Stimulated activated CD8-positive, alpha-beta memory T cell treated with anti-CD3 and anti-CD28 coated beads, Interleukin-15, amount 100 ng/mL, for 24 hours (primary cell): ENCODE results near the gene ACTR3.
"Not testable (repeated sequence)": the region's sequence is repeated elsewhere in the genome, so short reads cannot be mapped to it uniquely, and the experiment has no call there.

Experiments
- DNase-seq: peaks from one replicate; pipeline ENCODE4 v3.0.0-alpha.2; 2020; ENCODE audit warnings: low read depth

Gene ACTR3

DNA sequence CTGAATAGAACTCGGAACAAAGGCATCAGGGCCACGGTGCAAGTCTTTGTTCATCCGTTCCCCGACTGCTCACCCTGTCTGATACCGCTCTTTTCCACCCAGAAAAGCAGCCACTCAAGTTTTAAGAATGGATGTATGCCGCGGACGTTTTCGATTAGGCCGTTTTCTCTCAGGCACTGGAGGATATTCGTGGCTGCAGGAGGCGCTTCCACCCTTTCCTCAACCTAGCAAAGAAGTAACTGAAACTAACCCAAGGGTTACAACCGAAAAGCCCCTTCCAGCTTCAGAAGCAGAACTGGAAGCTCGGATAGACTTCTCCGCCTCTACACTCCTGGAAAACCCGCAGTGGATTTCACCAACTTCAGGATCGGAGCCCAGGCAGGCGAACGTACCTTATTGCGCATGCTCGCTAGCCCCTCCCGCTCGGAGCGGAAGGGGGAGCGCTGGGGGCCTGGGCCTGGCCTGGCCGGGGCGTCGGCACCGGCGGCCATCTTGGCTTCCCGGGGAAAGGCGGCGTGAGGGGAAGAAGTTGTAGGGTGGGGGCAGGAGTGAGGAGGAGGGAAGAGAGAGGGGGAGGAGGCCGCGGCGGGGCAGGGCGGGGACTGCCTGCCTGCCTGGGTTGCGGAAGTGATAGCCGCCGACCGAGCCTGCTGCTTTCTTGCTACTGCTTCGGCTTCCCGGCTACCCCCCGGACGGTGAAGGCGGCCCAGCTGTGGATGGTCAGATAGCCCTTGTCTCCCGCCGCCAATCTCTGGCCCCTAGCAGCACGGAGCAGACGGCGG is at the start of gene ACTR3:
Gene ACTR3 (plus strand): TSS at position 619 of the 782 bp plus-strand sequence. CDS start 191 bp downstream, outside the sequence.
- DNase-seq: peak; percentile 90

DNA sequence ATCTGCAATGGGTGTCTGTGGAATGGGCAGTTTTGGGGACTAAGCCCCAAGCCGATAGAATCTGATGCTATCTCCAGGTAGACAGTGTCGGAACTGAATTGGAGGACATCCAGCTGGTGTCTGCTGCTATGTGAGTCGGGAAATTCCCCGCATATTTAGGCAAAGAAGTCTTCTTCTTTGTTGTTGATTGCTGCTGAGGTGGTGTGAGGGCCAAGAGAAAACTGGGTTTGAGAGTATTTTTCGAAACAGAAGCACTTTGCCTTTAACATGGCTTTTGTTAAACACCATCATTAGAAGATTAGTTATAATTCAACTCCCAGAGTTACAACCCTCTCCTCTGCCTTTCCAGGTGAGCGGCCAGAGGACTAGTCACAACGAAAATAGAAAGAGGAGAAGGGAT is 49.4 kb upstream of the ACTR3 start:
- no peak for DNase-seq

DNA sequence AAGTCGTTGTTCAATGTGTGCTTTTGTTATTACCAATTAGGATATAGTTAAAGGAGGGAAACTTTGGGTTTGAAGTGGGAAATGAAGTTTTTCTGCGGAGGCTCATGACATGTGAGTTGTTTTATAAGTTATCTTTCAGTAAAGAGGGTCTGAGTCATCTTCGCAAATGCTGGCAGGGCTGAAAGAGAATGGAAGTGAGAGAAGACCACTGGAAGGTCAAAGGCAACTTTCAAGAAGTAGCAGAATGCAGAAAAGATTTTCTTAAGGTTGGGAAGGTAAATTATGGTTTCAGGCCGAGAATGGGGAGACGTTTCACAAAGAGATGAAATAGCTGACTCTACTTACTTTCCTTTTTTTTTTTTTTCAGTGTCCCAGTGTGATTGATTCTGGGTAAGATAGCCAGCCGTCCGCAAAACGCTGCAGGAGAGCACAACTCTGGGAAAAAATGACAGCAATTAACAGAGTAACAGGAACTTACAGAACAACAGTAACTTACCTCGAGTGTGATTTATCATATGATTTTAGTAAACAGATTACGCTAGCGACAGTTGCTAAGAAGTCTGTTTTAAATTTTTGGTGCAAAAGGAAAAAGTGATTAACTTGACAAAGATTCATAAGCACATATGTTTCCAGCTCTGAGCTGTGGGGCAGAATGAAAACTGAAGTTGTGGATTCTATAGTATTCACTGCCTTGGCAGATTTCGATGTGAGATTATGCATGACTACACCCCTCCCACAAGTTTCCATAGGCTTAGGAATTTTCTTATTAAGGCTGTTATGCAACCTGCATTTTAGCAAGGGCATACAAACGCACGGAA is 46.8 kb upstream of the ACTR3 start:
- no peak for DNase-seq

DNA sequence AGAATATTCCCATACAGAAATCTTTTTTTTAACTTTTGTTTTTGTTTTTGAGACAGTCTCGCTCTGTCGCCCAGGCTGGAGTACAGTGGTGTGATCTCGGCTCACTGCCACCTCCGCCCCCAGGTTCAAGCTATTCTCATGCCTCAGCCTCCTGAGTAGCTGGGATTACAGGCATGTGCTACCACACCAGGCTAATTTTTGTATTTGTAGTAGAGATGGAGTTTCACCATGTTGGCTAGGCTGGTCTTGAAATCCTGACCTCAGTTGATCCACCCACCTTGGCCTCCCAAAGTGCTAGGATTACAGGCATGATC is 46.2 kb upstream of the ACTR3 start:
- not testable (repeated sequence) for DNase-seq

DNA sequence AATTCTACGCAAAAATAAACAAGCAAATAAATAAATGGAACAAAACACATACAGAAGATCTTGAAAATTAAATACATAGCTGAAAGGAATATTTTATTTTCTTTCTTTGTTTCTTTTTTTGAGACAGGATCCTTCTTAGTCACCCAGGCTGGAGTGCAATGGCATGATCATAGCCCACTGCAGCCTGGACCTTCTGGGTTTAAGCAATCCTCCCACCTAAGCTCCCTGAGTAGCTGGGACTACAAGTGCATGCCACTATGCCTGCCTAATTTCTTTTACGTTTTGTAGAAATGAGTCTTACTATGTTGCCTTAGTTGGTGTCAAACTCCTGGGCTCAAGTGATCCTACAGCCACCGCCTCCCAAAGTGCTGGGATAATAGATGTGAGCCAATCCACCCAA is 44.6 kb upstream of the ACTR3 start:
- no peak for DNase-seq

DNA sequence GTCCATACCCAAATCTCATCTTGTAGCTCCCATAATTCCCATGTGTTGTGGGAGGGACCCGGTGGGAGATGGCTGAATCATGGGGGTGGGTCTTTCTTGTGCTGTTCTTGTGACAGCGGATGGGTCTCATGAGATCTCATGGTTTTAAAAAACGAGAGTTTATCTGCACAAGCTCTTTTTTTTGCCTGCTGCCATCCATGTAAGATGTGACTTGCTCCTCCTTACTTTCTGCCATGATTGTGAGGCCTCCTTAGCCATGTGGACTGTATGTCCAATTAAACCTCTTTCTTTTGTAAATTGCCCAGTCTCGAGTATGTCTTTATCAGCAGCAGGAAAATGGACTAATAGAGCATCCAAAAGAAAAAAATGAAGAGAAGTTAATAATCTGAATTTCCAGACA is 44.1 kb upstream of the ACTR3 start:
- DNase-seq: not testable (repeated sequence)

DNA sequence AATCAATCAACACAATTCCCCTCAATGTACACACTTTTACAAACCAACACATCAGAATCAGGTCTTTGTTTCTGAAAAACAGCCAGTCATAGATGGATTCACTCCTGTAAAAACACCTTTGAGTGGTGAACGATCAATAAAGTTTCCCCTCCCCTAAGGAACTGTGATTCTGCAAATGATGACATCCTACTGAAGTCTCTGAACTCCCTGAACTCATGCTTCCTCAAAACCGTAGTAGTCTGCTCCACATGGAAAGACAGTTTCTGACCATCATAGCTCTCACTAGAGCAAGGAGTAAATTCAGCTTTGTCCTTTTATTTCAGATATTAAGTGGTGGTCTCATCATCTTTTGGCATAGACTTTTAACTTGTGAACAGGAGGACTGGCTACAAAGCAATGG is 43.5 kb upstream of the ACTR3 start:
- DNase-seq: no peak

DNA sequence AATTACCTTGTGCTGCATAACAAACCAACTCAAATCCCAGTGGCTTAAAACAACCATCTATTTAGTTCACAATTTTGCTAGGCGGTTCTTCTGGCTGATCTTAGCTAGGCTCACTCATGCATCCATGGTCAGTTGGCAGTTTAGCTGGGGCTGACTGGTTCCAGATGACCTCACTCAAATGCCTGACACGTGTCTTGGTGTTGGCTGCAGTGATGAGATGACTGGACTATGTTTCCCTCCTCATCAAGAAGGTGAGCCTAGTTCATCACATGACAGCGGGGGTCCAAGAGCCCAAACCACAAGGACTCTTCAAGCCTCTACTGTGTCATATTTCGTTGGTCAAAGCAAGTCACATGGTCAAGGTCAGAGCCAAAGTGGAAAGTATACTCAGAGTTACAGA is 42.7 kb upstream of the ACTR3 start:
- no peak for DNase-seq

DNA sequence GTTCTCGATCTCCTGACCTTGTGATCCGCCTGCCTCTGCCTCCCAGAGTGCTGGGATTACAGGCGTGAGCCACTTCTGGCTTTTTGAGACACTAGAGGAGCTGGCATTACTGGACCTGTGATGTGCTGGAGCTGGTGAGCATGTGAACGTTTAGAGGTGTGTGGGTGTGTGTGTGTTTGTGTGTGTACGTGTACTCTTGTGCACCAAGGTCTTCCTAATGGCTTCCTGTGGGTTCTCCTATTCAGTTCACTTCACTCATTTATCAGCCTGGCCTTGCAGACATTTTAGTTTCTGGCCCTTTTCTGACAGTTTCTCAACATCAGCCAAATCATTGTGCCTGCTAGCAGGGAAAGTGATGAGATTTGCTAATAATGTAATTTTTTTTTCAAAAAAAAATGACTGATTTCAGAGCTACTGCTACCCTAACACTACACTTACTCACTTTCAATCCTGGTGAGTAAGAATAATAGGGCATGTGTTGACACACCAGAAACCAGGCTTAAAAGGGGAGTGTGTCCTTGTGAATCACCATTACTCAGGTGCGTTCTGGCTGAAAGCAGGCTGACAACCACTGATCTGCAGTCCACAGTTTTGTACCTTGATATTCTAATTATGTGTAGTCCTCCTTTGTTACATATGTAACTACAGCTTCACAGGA is 41.0 kb upstream of the ACTR3 start:
- DNase-seq: no peak

DNA sequence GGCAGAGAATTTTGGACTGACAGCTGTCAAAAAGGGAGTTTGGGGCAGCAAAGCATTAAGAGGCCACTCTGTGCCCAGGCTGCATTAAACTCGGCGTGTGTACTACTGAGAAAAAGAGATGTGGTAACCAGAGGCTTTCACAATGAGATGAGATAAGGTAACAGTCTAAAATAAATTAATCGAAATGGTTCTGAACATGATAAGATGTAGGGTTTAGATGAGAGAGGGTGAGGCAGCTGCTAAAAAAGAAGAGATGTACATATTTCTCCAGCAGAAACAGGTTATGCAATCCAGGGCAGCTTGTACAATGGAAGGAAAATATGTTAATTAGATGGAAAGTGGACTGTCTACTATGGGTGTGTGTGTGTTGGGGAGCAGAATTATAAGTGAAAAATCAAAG is 39.2 kb upstream of the ACTR3 start:
- no peak for DNase-seq

DNA sequence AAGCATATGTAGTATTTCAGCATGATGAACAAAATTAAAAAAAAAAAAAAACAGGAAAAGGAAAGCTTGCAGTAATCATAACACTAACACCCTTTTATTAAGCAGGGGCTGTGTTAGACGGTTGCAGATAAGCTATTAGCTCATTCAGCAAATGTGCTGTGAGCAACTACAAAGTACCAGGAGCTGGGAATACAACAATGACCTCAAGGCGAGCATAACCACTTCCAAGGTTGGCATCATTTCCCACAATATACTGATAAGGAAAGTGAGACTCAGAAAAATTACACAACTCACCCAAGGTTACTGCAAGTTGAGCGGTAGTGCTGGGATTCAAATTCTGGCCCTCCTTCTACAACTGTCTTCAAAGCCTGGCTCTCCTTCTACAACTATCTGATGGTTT is 38.2 kb upstream of the ACTR3 start:
- no peak for DNase-seq

DNA sequence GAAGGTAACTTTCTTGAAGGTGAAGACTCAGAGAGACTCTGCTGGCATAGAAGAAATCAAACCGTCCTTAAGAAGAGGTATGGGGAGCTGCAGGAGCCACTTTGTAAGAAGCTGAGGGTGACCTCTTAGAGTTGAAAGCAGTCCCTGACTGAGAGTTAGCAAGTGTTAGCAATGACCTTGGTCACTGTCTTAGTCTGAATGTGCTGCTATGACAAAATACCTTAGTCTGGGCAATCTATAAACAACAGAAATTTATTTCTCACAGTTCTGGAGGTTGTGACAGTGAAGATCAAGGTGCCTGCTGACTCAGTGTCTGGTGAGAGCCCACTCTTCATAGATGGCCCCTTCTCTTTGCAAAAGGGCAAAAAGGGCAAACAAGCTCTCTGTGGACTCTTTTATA is 35.7 kb upstream of the ACTR3 start:
- no peak for DNase-seq

DNA sequence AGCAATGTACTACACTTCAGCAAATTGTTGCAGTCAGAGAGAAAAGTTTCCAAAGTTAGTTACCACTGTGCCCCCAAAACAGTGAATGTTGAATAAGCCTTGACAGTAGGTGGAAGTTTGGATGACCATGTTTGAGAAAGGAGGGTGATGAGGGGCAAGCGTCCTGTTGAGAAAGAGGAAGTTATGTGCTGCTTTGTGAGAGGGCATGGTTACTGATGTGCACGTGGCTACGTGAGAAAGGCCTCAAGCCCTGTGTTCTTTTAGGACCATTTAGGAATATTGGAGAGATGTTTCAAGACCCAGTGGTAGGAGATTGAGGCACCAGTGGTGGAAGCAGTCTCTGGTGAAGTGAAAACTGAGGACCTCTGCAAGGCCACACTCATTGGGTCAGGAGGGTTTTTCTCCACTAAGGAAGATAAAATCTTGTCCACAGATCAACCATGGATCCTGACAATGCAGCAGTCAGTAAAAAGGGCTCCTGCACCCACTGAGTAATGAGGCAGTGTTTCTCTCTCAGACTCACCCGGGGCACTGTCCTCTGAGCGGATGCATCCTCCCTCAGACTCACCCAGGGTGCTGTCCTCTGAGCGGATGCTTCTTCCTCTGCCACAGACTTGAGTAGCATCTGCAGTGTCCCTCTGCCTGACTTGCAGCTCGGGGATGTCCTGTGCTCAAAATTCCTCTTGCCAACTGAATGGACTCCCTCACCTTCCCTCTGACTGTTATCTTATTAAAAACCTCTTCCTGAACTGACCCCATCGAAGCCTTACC is 34.7 kb upstream of the ACTR3 start:
- DNase-seq: no peak

DNA sequence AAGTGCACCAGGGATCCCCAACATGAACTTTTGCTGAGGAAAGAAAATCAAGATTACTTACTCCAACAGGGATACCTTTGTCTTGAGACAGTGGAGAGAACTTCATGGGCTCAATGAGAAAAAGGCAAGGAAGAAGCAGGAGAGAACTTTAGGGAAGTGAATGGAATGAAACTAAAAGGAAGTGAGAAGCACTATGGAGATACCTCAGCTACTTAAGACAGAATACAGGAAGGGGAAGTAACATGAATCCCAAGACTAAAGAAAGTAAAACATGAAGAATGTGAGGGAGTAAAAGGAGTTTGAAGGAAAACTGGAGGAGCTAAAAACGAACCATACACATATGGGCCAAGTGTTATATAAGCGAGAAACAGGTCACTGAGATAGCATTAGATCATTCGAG is 32.4 kb upstream of the ACTR3 start:
- DNase-seq: no peak

DNA sequence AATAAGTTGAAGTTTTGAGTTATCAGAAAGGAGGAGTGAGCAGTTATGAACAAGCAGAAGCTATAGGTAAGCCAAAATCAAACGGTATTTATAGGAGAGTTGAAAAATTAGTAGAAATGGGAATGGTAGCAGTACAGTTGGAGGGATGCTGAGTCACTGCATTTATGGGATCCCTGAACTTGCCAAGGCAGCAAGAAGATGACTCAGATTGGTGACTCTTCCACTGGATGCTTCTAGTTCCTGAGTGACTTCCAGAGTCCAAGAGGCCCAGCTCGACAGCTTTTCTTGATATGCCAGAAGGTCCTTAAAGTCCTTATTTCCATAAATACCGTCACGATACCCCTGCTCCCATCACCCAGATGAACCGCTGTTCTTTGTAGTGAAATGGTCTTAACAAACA is 31.1 kb upstream of the ACTR3 start:
- DNase-seq: no peak

DNA sequence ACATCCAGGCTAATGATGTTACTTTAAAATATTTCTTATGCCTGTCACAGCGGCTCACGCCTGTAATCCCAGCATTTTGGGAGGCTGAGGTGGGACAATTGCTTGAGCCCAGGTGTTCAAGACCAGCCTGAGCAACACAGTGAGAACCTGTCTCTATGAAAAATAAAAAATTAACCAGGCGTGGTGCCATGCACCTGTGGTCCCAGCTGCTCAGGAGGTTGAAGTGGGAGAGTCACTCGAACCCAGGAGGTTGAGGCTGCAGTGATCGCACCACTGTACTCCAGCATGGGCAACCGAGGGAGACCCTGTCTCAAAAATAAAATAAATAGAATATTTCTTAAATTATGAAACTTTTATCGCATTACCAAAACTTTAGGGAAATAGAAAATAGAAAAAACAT is 28.1 kb upstream of the ACTR3 start:
- no peak for DNase-seq

DNA sequence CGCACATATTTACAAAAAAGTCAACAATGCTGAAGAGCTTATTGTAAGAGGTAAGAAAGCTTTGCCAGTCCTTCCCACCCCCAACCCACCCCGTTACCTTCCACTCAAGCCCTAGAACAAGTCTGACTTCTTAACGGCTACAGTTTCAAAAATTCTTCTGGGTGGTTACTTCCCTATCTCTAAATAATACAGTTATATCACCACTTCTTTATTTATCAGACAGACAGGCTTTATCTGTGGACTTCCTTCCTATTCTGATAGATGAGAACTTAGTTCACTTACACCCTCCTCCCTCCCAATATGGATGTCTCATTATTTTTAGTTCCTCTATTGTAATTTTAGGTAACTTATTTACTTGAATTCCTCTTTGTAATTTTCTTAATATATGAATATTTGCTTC is 26.7 kb upstream of the ACTR3 start:
- no peak for DNase-seq

DNA sequence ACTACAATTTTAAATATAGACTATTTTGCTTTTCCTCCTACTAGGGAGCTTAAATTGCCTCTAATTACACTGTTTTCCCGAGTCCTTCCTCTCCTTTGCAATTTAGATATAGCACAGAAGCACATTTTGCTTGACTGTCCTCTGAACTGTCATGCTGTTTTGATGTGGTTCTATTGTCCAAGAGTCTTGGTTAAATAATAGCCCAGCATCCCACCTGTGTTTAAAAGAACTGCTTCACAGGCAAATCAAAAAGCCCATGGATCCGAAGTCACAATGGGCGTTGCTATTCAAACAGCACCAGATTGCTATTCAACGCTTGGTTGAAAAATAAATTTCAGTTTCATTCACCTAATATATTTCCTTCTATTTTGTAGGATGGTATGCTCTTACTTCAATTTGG is 22.3 kb upstream of the ACTR3 start:
- no peak for DNase-seq

DNA sequence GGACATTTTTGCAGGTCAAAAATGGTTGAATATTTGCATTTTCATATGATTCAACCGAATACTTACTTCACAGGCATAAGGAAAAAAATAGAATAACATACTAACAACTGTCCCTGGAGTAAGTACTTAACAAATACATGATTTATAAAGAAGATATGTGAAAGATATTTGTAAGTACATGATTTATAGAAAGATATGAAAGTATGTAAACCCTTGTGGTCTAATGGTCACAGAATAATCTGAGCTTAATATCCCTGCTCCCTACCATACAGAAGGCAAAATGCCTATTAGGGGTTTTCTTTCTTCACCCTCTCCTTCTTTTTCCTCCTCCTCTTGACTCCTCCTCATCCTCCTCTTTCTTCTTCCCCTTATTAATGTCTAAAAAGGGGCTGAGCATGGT is 20.6 kb upstream of the ACTR3 start:
- no peak for DNase-seq

DNA sequence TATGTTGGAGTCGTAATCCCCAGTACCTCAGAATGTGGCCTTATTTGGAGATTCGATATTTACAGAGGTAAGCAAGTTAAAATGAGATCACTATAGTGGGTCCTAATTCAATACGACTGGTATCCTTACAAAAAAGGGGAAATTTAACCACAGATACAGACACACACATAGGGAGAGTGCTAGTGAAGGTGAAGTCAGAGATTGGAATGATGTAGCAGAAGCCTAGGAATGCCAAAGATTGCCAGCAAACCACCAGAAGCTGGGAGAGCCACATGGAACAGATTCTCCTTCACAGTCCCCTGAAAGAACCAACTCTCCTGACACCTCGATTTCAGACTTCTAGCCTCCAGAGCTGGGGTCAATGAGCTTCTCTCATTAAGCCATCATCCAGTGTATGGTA is 17.7 kb upstream of the ACTR3 start:
- no peak for DNase-seq

DNA sequence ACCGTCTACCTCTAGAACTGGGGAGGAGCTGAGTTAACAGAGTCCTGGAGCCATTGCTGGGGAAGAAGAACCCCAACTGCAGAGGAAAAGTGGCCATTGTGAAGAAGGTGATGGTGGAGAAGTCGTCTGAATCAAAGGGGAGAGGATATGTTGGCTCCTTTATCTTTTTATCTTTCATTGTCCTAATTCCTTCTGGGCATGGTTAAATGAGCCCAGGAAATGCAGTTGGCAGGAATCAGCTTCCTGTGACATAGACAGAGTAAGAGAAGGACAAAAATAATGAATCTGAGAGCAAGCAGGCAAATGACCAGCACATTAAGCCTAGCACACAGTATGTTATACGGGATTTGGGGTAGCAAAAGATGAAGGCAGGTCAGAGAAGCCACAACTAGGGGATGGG is 16.0 kb upstream of the ACTR3 start:
- DNase-seq: no peak

DNA sequence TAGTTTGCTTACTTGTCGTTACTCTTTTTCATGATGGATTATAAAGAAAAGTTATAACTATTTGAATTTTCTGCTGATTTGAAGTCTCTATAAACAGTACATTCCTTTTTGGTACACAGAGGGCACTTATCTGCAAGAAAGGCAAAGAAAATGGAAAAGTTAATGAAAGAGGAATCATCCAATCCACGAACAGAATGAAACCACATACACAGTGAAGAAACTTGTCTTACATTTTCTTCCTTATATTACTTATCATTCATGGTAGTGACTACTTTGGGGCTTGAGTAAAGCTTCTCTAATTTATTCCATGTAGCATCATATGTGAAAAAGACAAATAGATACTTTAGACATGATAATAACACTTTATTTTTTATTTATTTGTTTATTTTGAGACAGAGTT is 14.8 kb upstream of the ACTR3 start:
- no peak for DNase-seq
